ENCODE results near the gene ANGPTL5.

GRCh38 chr11:101862391-101863233 is 53.7 kb downstream of the ANGPTL5 start:
- TF ChIP-seq POLR2A (IDR thresholded peaks at IDR 0.05; ENCODE audit: low read length) (no peak), GATA1 (IDR thresholded peaks at IDR 0.05; ENCODE audit: low read depth, low read length) (no peak)

Measured in erythroblast (primary cell).